HG02938 (cell line): ENCODE measurements around the gene CACNA2D1.

Experiments
- ATAC-seq: cut with Tn5 transposase; IDR thresholded peaks from one replicate; pipeline ENCODE4 v1.9.1; 2021; ENCODE audit warnings: mild to moderate bottlenecking, moderate library complexity; ENCODE audit not compliant: unreplicated experiment

CACNA2D1 gene

GRCh38 chr7:82234457-82235049 is 209.0 kb downstream of the CACNA2D1 start:
- peak; percentile 59 for ATAC-seq

- ATAC-seq, result no peak
Measured at GRCh38 chr7:82230811-82231581, 212.6 kb downstream of the CACNA2D1 start.

- no peak for ATAC-seq
Measured at GRCh38 chr7:82229164-82229563, 214.4 kb downstream of the CACNA2D1 start.

GRCh38 chr7:82226191-82226590 is 217.4 kb downstream of the CACNA2D1 start:
- no peak for ATAC-seq

GRCh38 chr7:82224529-82224928 is 219.0 kb downstream of the CACNA2D1 start:
- ATAC-seq, result no peak

- no peak for ATAC-seq
Measured at GRCh38 chr7:82223580-82223979, 220.0 kb downstream of the CACNA2D1 start.

- ATAC-seq, result no peak
Measured at GRCh38 chr7:82221152-82221674, 222.4 kb downstream of the CACNA2D1 start.

GRCh38 chr7:82212466-82212865 is 231.1 kb downstream of the CACNA2D1 start:
- no peak for ATAC-seq

- no peak for ATAC-seq
Measured at GRCh38 chr7:82211333-82211732, 232.2 kb downstream of the CACNA2D1 start.

GRCh38 chr7:82210416-82211184 is 233.0 kb downstream of the CACNA2D1 start:
- ATAC-seq, result no peak

- no peak for ATAC-seq
Measured at GRCh38 chr7:82209179-82209747, 234.3 kb downstream of the CACNA2D1 start.

- ATAC-seq, result no peak
Measured at GRCh38 chr7:82204694-82205093, 238.9 kb downstream of the CACNA2D1 start.

- no peak for ATAC-seq
Measured at GRCh38 chr7:82202965-82203364, 240.6 kb downstream of the CACNA2D1 start.

- no peak for ATAC-seq
Measured at GRCh38 chr7:82202107-82202506, 241.5 kb downstream of the CACNA2D1 start.

GRCh38 chr7:82200601-82201000 is 243.0 kb downstream of the CACNA2D1 start:
- no peak for ATAC-seq

- no peak for ATAC-seq
Measured at GRCh38 chr7:82194016-82194643, 249.4 kb downstream of the CACNA2D1 start.

GRCh38 chr7:82188636-82189035 is 254.9 kb downstream of the CACNA2D1 start:
- ATAC-seq, result no peak

- no peak for ATAC-seq
Measured at GRCh38 chr7:82185443-82185842, 258.1 kb downstream of the CACNA2D1 start.

GRCh38 chr7:82183634-82184033 is 259.9 kb downstream of the CACNA2D1 start:
- ATAC-seq, result no peak

GRCh38 chr7:82179311-82179710 is 264.3 kb downstream of the CACNA2D1 start:
- no peak for ATAC-seq

GRCh38 chr7:82175319-82175718 is 268.3 kb downstream of the CACNA2D1 start:
- ATAC-seq, result no peak
